HepG2 (cell line): ENCODE measurements around the gene ATP6V1G2. TPM values are rescaled to one million over a fixed set of nuclear protein-coding genes. Genes with fewer than 3 reads are reported as not detected.

ENCODE experiments used
- ATAC-seq: fragments of 200-7000 bp; cut with Tn5 transposase; 3 replicates; pipeline ENCODE4 v1.9.1; 2020; ENCODE audit warnings: mild to moderate bottlenecking, moderate library complexity
- BruUV-seq: library from RNA; stranded (reverse); fragments of 400-500 nt; replicated peaks from 2 replicates; lab custom pipeline; 2021; lab: Mats Ljungman, UMichigan
- CTCF ChIA-PET: fragments of 300-600 bp; formaldehyde crosslinking; extraction: SDS; loops from one replicate; lab custom pipeline; 2021; ENCODE audit warnings: low total read pairs, inconsistent platforms, low intra/inter-chr PET ratio; lab: Yijun Ruan, JAX
- POLR2A ChIA-PET: fragments of 350-600 bp; sonication (Branson Sonifier 250); formaldehyde crosslinking; loops from one replicate; lab custom pipeline; 2020; ENCODE audit warnings: antibody characterized with exemption, inconsistent platforms; lab: Yijun Ruan, JAX
- DNase-seq: peaks from one replicate; pipeline ENCODE4 v3.0.0-alpha.2; 2015; ENCODE audit warnings: low spot score
- FAIRE-seq: peaks from 3 replicates; lab custom pipeline; 2011; peaks lifted over from hg19 to GRCh38; lab: Jason Lieb, UNC
- H2AFZ ChIP-seq: one replicate; pipeline ENCODE4 v1.6.1; 2011; ENCODE audit warnings: low read length, inconsistent platforms
- H3K27ac ChIP-seq: fragments of 300-600 bp; 3 replicates; pipeline ENCODE4 v1.8.0; 2011; ENCODE audit warnings: mixed run types, mild to moderate bottlenecking, mixed read lengths, low read length, inconsistent platforms; ENCODE audit not compliant: insufficient read depth; ENCODE audit errors: extremely low read length
- H3K27me3 ChIP-seq, 2 experiments: fragments of 200-600 bp in 1 of 2; 2 replicates in 1 of 2; 3 replicates in 1 of 2; pipeline versions ENCODE4 v1.6.0 to v1.8.0; 2011; ENCODE audit warnings: low read length in 2 of 2, mild to moderate bottlenecking in 2 of 2, moderate library complexity in 2 of 2, inconsistent platforms in 1 of 2; ENCODE audit not compliant: insufficient read depth in 2 of 2, control insufficient read depth in 1 of 2
- H3K36me3 ChIP-seq, 2 experiments: fragments of 200-600 bp in 1 of 2; replicated peaks in 1 of 2; 2 replicates in 1 of 2; 3 replicates in 1 of 2; pipeline versions ENCODE4 v1.5.1 to v1.8.0; 2011; ENCODE audit warnings: low read length in 2 of 2, inconsistent platforms in 1 of 2; ENCODE audit not compliant: insufficient read depth in 2 of 2, control insufficient read depth in 1 of 2
- H3K4me1 ChIP-seq: 2 replicates; pipeline ENCODE4 v1.5.1; 2012; ENCODE audit warnings: low read length, inconsistent platforms; ENCODE audit not compliant: insufficient read depth
- H3K4me2 ChIP-seq: 2 replicates; pipeline ENCODE4 v1.6.0; 2011; ENCODE audit warnings: low read depth, low read length, inconsistent platforms
- H3K4me3 ChIP-seq, 3 experiments: fragments of 200-600 bp in 1 of 3; sonication (generic), shearing (Covaris generic) in 1 of 3; replicated peaks in 1 of 3; 2 replicates each; pipeline ENCODE4 v1.5.1; 2011 to 2016; ENCODE audit warnings: low read length in 3 of 3, inconsistent platforms in 2 of 3, low read depth in 2 of 3, mild to moderate bottlenecking in 2 of 3, control low read depth in 1 of 3, mixed read lengths in 1 of 3; ENCODE audit not compliant: insufficient read depth in 1 of 3
- H3K79me2 ChIP-seq: one replicate; pipeline ENCODE4 v1.6.1; 2011; ENCODE audit warnings: low read length, inconsistent platforms; ENCODE audit not compliant: insufficient read depth
- H3K9ac ChIP-seq: 2 replicates; pipeline ENCODE4 v1.6.0; 2011; ENCODE audit warnings: mild to moderate bottlenecking, low read depth, low read length, inconsistent platforms; ENCODE audit not compliant: insufficient read depth
- H3K9me3 ChIP-seq: 2 replicates; pipeline ENCODE4 v1.5.1; 2012; ENCODE audit warnings: mild to moderate bottlenecking, low read length
- H4K20me1 ChIP-seq: 2 replicates; pipeline ENCODE4 v1.6.0; 2011; ENCODE audit warnings: inconsistent platforms, mild to moderate bottlenecking, low read length, moderate library complexity; ENCODE audit not compliant: insufficient read depth
- AGO2 ChIP-seq: fragments of 200-400 bp; formaldehyde crosslinking; optimal IDR thresholded peaks from 2 replicates; pipeline ENCODE3; 2017; ENCODE audit warnings: mild to moderate bottlenecking, low read depth, low read length, moderate library complexity
- LCORL ChIP-seq, 2 experiments: fragments of 450-650 bp in 1 of 2; sonication (generic) in 1 of 2; formaldehyde crosslinking in 1 of 2; IDR thresholded peaks; 2 replicates each; pipeline versions ENCODE4 v1.5.0 to v1.6.1; 2017 to 2020; ENCODE audit warnings: antibody characterized with exemption in 1 of 2, missing genetic modification reagents in 1 of 2
- NR2F2 ChIP-seq: IDR thresholded peaks from 2 replicates; pipeline ENCODE4 v1.6.1; 2012; ENCODE audit warnings: low read depth, inconsistent platforms, borderline replicate concordance
- ZNF644 ChIP-seq: IDR thresholded peaks from 2 replicates; pipeline ENCODE4 v1.6.1; 2016; ENCODE audit warnings: low read depth
- WGBS: methylation state at CpG from one replicate; pipeline ENCODE4 v1.1.6; 2017; ENCODE audit warnings: low lambda C conversion rate; 5-methylcytosine and 5-hydroxymethylcytosine counted together
- in situ Hi-C: cut with HindIII; loops from 2 replicates; pipeline ENCODE4 v1.10.0; 2017; ENCODE audit warnings: low pct_unique_long_range_greater_than_20kb; ENCODE audit not compliant: extremely low pct_ligation_motif_present
- intact Hi-C: fragments of 100-400 bp; cut with micrococcal nuclease; formaldehyde crosslinking; loops from one replicate; pipeline ENCODE4 v1.10.0; 2022; ENCODE audit not compliant: unreplicated experiment
- polyA plus RNA-seq, 8 experiments: library from polyadenylated mRNA; depleted of rRNA in 3 of 8; stranded (reverse) in 7 of 8; unstranded in 1 of 8; fragments of >200 nt; fragmentation: Illumina TruSeq in 4 of 8; extraction: Trizol in 4 of 8; gene quantifications; 2 replicates each; pipeline versions ENCODE4 v1.2.1 to v1.2.3, GENCODE V29; 2011 to 2016; ENCODE audit warnings: low read depth in 4 of 8, missing spikeins in 1 of 8, mixed read lengths in 1 of 8; ENCODE audit not compliant: insufficient read depth in 1 of 8
- total RNA-seq, 5 experiments: library from RNA; depleted of rRNA; stranded (reverse); fragments of >200 nt; fragmentation: Illumina TruSeq; extraction: Trizol; gene quantifications; 2 replicates each; pipeline ENCODE4 v1.2.3, GENCODE V29; 2016; ENCODE audit warnings: low read depth in 1 of 5

ATP6V1G2 gene
- total and polyA plus RNA-seq, 2 of the 13 experiments (the other 11 are each of a cell fraction or from before 2014, with no cell fraction given): 0.27 to 0.83 TPM

DNA sequence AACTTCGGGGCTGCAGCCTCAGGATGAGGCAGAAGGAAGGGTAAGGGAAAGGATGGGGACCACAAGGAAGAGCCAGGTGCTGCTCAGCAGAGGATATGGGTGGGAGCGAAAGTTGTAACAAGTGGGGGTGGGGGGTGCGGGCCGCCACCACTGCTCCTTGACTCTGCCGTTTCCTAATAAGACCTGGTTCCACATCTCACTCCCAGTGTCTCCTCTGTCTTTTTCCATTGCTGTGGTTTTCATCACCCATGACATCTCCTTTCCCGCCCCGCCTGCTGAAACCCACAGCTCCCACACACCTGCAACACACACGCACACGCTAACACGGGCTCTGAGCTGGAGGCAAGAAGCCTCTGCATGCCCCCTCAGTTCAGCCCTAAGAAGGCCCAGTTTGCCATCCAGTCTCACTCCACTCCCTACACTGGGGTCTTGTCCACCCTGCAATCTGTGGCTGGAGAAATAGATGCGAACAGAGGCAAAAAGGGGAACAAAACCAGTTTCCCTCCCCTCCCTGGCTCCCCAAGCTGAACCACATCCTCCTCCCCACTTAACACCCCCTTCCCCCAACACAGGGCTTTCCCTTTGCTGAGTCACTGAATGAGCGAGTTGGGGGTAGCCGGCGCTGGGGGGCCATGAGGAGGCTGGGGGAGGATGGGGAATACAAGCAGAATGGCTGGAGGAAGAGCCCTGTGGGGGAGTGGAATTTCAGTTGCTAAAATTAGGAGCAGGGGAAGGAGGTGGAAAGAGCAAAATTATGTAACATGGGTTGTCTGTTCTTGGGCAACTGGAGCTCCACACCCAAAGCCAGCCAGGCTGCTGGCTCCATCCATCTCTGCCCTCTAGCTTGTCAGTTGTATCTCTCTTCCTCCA, 12.5 kb upstream of the ATP6V1G2 start:
- Histone ChIP-seq H3K36me3 (peaks cover 21 to 42% of the 10 kb centered on the region in 2 experiments; a peak in 4 of 5 replicates), H3K4me1 (no peaks in the 10 kb centered on the region), H3K4me2 (no peak overlapping the region), H3K9ac (no peak overlapping the region), H3K27ac (no peak overlapping the region), H3K79me2 (no peaks in the 10 kb centered on the region), H3K9me3 (no peaks in the 10 kb centered on the region), H4K20me1 (no peaks in the 10 kb centered on the region), H2AFZ (no peak overlapping the region), H3K27me3 (no peaks in the 10 kb centered on the region), H3K4me3 (no peak overlapping the region)
- in situ Hi-C loops (no loop called here), intact Hi-C loops (no loop called here)
- WGBS: 96% methylated on average over 14 of the region's 14 CpGs
- DNase-seq (no peak), ATAC-seq (no peak), FAIRE-seq (no peak)
- ChIA-PET POLR2A (no interaction called here), CTCF (no interaction called here)
- no TSS peak for BruUV-seq
- TF ChIP-seq AGO2 (peak; percentile 4), ZNF644 (no peak)

DNA sequence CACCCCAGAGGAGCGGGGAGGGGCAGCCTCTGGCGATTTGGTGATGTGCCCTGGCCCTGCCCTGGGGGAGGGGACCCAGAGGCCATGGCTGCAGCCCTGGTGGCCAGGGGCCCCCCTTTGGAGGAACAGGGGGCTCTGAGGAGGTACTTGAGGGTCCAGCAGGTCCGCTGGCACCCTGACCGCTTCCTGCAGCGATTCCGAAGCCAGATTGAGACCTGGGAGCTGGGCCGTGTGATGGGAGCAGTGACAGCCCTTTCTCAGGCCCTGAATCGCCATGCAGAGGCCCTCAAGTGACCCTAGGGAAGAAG, 11.9 kb upstream of the ATP6V1G2 start:
- BruUV-seq: no TSS peak
- no peak overlapping the region for H3K9ac ChIP-seq
- H3K4me2 ChIP-seq: no peak overlapping the region
- WGBS: 93% methylated on average over 8 of the region's 8 CpGs
- POLR2A ChIA-PET: no interaction called here
- CTCF ChIA-PET: no interaction called here
- H3K27me3 ChIP-seq: no peaks in the 10 kb centered on the region
- FAIRE-seq: no peak
- H4K20me1 ChIP-seq: no peaks in the 10 kb centered on the region
- H3K27ac ChIP-seq: no peak overlapping the region
- DNase-seq: no peak
- no peaks in the 10 kb centered on the region for H3K9me3 ChIP-seq
- no peaks in the 10 kb centered on the region for H3K79me2 ChIP-seq
- peaks cover 21 to 47% of the 10 kb centered on the region in 2 experiments; a peak in 4 of 5 replicates for H3K36me3 ChIP-seq
- TF ChIP-seq LCORL (IDR thresholded peaks at IDR 0.05) (no peak), LCORL (CRISPR knock-in tag; IDR thresholded peaks at IDR 0.05) (no peak), NR2F2 (no peak), AGO2 (peak; percentile 65)
- in situ Hi-C loops: no loop called here
- no peak overlapping the region for H2AFZ ChIP-seq
- ATAC-seq: no peak
- no peaks in the 10 kb centered on the region for H3K4me1 ChIP-seq
- intact Hi-C loops: no loop called here
- H3K4me3 ChIP-seq: no peak overlapping the region
